ENCODE results near the gene SMPD3. TPM values are rescaled to one million over a fixed set of nuclear protein-coding genes. Genes with fewer than 3 reads are reported as not detected.

Gene SMPD3
- total and polyA plus RNA-seq, 4 donors = 12.7 to 44.7 (median 29.3) TPM

DNA sequence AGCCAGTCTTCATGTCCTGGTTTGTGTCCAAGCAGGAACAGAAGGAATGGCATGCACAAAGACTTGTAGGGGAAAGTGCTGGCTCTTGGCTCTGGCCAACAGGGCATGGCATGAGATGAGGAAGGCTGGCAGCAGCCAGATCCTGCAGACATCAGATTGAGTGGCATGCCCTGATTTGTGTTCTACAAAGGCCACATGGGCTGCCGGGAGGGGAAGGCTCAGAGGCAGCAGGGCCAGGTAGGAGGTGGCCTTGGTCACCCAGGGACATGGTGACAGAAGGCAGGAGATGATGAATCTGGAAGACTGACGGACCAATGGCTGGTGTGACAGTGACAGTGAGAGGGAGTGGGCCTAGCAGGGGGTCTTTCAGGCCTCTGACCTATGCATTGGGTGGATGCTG, 33.7 kb downstream of the SMPD3 start:
- WGBS (ENCODE audit: insufficient coverage) = 66% methylated on average over 2 of the region's 2 CpGs
- H3K27ac ChIP-seq (ENCODE audit: low read depth, low read length) = no peak overlapping the region
- H3K4me1 ChIP-seq (ENCODE audit: control insufficient read depth, insufficient read depth, low read length) = peaks cover 13% of the 10 kb centered on the region
- DNase-seq (ENCODE audit: low read depth in 4 of 6, low spot score in 6 of 6) = no peak
- no peaks in the 10 kb centered on the region for H3K9me3 ChIP-seq (ENCODE audit: control insufficient read depth, insufficient read depth, low read length)
- no peak overlapping the region for H3K4me3 ChIP-seq (ENCODE audit: low read depth, low read length)
- peaks cover 6% of the 10 kb centered on the region for H3K36me3 ChIP-seq (ENCODE audit: control insufficient read depth, insufficient read depth, low read length)
- H3K27me3 ChIP-seq (ENCODE audit: control insufficient read depth, insufficient read depth, low read length) = no peaks in the 10 kb centered on the region

GRCh38 chr16:68412061-68412460, 36.2 kb downstream of the SMPD3 start:
- H3K9me3 ChIP-seq (ENCODE audit: control insufficient read depth, insufficient read depth, low read length) = no peaks in the 10 kb centered on the region
- H3K4me3 ChIP-seq (ENCODE audit: low read depth, low read length) = no peak overlapping the region
- no peak overlapping the region for H3K27ac ChIP-seq (ENCODE audit: low read depth, low read length)
- no peaks in the 10 kb centered on the region for H3K27me3 ChIP-seq (ENCODE audit: control insufficient read depth, insufficient read depth, low read length)
- H3K36me3 ChIP-seq (ENCODE audit: control insufficient read depth, insufficient read depth, low read length) = peaks cover 6% of the 10 kb centered on the region
- H3K4me1 ChIP-seq (ENCODE audit: control insufficient read depth, insufficient read depth, low read length) = peaks cover 19% of the 10 kb centered on the region
- 90% methylated on average over 5 of the region's 6 CpGs for WGBS (ENCODE audit: insufficient coverage)
- no peak for DNase-seq (ENCODE audit: low read depth in 4 of 6, low spot score in 6 of 6)

GRCh38 chr16:68411086-68411485, 37.2 kb downstream of the SMPD3 start:
- WGBS (ENCODE audit: insufficient coverage) = 100% methylated on average over 1 of the region's 2 CpGs
- DNase-seq (ENCODE audit: low read depth in 4 of 6, low spot score in 6 of 6) = no peak
- Histone ChIP-seq H3K36me3 (ENCODE audit: control insufficient read depth, insufficient read depth, low read length) (peaks cover 6% of the 10 kb centered on the region), H3K27ac (ENCODE audit: low read depth, low read length) (no peak overlapping the region), H3K4me1 (ENCODE audit: control insufficient read depth, insufficient read depth, low read length) (peaks cover 19% of the 10 kb centered on the region), H3K27me3 (ENCODE audit: control insufficient read depth, insufficient read depth, low read length) (no peaks in the 10 kb centered on the region), H3K4me3 (ENCODE audit: low read depth, low read length) (no peak overlapping the region), H3K9me3 (ENCODE audit: control insufficient read depth, insufficient read depth, low read length) (no peaks in the 10 kb centered on the region)

DNA sequence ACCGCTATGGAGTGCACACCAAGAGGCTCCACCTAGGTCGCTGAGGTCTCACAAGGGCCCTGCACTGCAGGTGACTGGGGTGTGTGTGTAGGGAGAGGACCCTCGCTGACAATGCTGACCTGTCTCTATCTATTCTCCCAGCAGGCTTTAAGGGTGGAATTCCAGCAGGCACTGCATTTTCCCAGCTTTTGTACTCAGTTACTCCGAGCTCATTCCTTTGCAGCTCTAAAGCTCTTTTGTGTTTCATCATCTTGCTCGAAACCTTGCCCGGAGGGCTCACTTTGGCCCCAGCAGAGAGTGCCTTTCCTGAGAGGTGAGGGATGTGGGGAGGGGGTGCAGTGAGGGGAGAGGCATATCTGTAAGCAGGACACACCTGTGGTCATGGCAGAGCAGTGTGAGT, 39.3 kb downstream of the SMPD3 start:
- 56% methylated on average over 5 of the region's 6 CpGs for WGBS (ENCODE audit: insufficient coverage)
- Histone ChIP-seq H3K4me3 (ENCODE audit: low read depth, low read length) (no peak overlapping the region), H3K9me3 (ENCODE audit: control insufficient read depth, insufficient read depth, low read length) (no peaks in the 10 kb centered on the region), H3K4me1 (ENCODE audit: control insufficient read depth, insufficient read depth, low read length) (peaks cover 17% of the 10 kb centered on the region), H3K27ac (ENCODE audit: low read depth, low read length) (no peak overlapping the region), H3K36me3 (ENCODE audit: control insufficient read depth, insufficient read depth, low read length) (peaks cover 6% of the 10 kb centered on the region), H3K27me3 (ENCODE audit: control insufficient read depth, insufficient read depth, low read length) (no peaks in the 10 kb centered on the region)
- DNase-seq (ENCODE audit: low read depth in 4 of 6, low spot score in 6 of 6) = no peak

DNA sequence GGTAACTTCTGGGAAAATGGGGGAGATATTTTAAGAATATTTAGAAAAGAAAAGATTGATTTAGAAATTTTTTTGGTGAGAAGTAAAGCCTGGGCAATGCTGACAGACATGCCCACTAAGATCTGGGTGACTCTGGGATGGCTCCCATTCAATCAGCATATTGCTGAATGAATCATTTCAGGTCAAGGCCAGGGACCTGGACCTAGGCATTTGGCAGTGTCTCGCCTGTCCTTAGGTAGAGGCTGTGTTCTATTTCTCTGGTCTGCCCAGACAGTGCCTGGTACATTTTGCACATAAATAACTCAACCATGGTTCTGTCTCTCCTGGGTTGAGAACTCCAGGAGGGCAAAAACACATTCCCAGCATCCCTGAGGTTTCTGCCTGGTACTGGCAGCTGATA, 39.9 kb downstream of the SMPD3 start:
- no peak overlapping the region for H3K4me3 ChIP-seq (ENCODE audit: low read depth, low read length)
- no peak overlapping the region for H3K27ac ChIP-seq (ENCODE audit: low read depth, low read length)
- H3K27me3 ChIP-seq (ENCODE audit: control insufficient read depth, insufficient read depth, low read length) = no peaks in the 10 kb centered on the region
- H3K36me3 ChIP-seq (ENCODE audit: control insufficient read depth, insufficient read depth, low read length) = peaks cover 6% of the 10 kb centered on the region
- no CpG with 5 or more reads among the region's 1 CpG for WGBS (ENCODE audit: insufficient coverage)
- H3K9me3 ChIP-seq (ENCODE audit: control insufficient read depth, insufficient read depth, low read length) = no peaks in the 10 kb centered on the region
- no peak for DNase-seq (ENCODE audit: low read depth in 4 of 6, low spot score in 6 of 6)
- H3K4me1 ChIP-seq (ENCODE audit: control insufficient read depth, insufficient read depth, low read length) = peaks cover 17% of the 10 kb centered on the region

- Histone ChIP-seq H3K9me3 (ENCODE audit: control insufficient read depth, insufficient read depth, low read length) (no peaks in the 10 kb centered on the region), H3K4me1 (ENCODE audit: control insufficient read depth, insufficient read depth, low read length) (peaks cover 17% of the 10 kb centered on the region), H3K36me3 (ENCODE audit: control insufficient read depth, insufficient read depth, low read length) (peaks cover 3% of the 10 kb centered on the region), H3K27ac (ENCODE audit: low read depth, low read length) (no peak overlapping the region), H3K27me3 (ENCODE audit: control insufficient read depth, insufficient read depth, low read length) (no peaks in the 10 kb centered on the region), H3K4me3 (ENCODE audit: low read depth, low read length) (no peak overlapping the region)
- peak in 5 of 6 donors; percentile 43 to 93 (median 44) for DNase-seq (ENCODE audit: low read depth in 4 of 6, low spot score in 6 of 6)
- WGBS (ENCODE audit: insufficient coverage) = 13% methylated on average over 17 of the region's 17 CpGs
Observed at GRCh38 chr16:68406458-68407152, 41.7 kb downstream of the SMPD3 start.

DNA sequence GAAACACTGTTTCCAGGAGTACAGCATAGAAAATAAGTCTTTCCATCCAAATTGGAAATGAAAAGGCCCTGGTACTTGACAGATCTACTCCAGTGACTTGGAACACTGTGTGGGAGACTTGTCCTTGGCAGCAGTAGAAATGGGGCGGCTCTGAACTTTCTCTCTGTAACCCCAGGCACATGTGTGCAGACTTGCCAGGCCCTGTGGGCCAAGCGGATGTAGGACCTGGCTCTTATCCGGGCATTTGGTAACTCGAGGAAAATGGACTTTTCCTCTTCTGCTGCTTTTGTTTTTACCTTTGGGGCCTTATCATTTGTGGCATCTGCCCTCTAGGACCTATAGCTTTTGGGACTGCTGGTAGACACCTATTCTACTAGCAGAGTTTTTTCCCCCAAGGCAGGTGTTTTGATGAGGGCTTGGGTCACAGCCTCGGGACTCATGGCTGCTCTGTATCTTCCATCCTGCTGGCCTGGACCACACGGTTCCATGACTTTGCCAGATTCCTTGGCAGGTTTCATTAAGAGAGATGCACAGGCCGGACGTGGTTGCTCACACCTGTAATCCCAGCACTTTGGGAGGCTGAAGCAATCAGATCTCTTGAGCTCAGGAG, 43.5 kb downstream of the SMPD3 start:
- Histone ChIP-seq H3K27ac (ENCODE audit: low read depth, low read length) (no peak overlapping the region), H3K9me3 (ENCODE audit: control insufficient read depth, insufficient read depth, low read length) (no peaks in the 10 kb centered on the region), H3K27me3 (ENCODE audit: control insufficient read depth, insufficient read depth, low read length) (no peaks in the 10 kb centered on the region), H3K36me3 (ENCODE audit: control insufficient read depth, insufficient read depth, low read length) (peaks cover under 1% of the 10 kb centered on the region), H3K4me1 (ENCODE audit: control insufficient read depth, insufficient read depth, low read length) (peaks cover 14% of the 10 kb centered on the region), H3K4me3 (ENCODE audit: low read depth, low read length) (no peak overlapping the region)
- no peak for DNase-seq (ENCODE audit: low read depth in 4 of 6, low spot score in 6 of 6)
- 91% methylated on average over 8 of the region's 8 CpGs for WGBS (ENCODE audit: insufficient coverage)

DNA sequence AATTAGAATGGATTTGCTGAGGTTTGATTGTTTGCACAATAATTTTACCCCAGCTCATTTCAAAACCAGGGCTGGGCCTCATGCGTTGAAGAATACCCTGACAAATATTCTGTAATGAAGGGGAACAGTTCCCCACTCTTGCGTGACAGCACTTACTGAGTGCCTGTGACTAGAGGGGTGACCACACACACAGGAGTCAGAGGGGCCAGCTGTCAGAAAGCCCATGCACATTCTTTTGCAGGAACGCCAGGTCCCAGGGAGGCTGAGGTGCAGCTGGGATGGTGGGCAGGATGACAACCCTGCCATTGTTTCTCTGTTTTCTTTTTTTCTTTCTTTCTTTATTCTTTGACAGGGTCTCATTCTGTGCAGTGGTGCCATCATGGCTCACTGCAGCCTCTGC, 44.6 kb downstream of the SMPD3 start:
- Histone ChIP-seq H3K4me3 (ENCODE audit: low read depth, low read length) (no peak overlapping the region), H3K9me3 (ENCODE audit: control insufficient read depth, insufficient read depth, low read length) (no peaks in the 10 kb centered on the region), H3K4me1 (ENCODE audit: control insufficient read depth, insufficient read depth, low read length) (peaks cover 7% of the 10 kb centered on the region), H3K27me3 (ENCODE audit: control insufficient read depth, insufficient read depth, low read length) (no peaks in the 10 kb centered on the region), H3K36me3 (ENCODE audit: control insufficient read depth, insufficient read depth, low read length) (no peaks in the 10 kb centered on the region), H3K27ac (ENCODE audit: low read depth, low read length) (no peak overlapping the region)
- DNase-seq (ENCODE audit: low read depth in 4 of 6, low spot score in 6 of 6) = no peak
- 56% methylated on average over 2 of the region's 3 CpGs for WGBS (ENCODE audit: insufficient coverage)

- H3K36me3 ChIP-seq (ENCODE audit: control insufficient read depth, insufficient read depth, low read length) = no peaks in the 10 kb centered on the region
- WGBS (ENCODE audit: insufficient coverage) = no CpG with 5 or more reads among the region's 1 CpG
- DNase-seq (ENCODE audit: low read depth in 4 of 6, low spot score in 6 of 6) = no peak
- no peaks in the 10 kb centered on the region for H3K9me3 ChIP-seq (ENCODE audit: control insufficient read depth, insufficient read depth, low read length)
- H3K4me3 ChIP-seq (ENCODE audit: low read depth, low read length) = no peak overlapping the region
- H3K27me3 ChIP-seq (ENCODE audit: control insufficient read depth, insufficient read depth, low read length) = no peaks in the 10 kb centered on the region
- H3K4me1 ChIP-seq (ENCODE audit: control insufficient read depth, insufficient read depth, low read length) = peaks cover 7% of the 10 kb centered on the region
- H3K27ac ChIP-seq (ENCODE audit: low read depth, low read length) = no peak overlapping the region
Observed at GRCh38 chr16:68403177-68403576, 45.1 kb downstream of the SMPD3 start.

GRCh38 chr16:68402748-68403040, 45.6 kb downstream of the SMPD3 start:
- peaks cover 9% of the 10 kb centered on the region for H3K4me1 ChIP-seq (ENCODE audit: control insufficient read depth, insufficient read depth, low read length)
- H3K27me3 ChIP-seq (ENCODE audit: control insufficient read depth, insufficient read depth, low read length) = no peaks in the 10 kb centered on the region
- H3K9me3 ChIP-seq (ENCODE audit: control insufficient read depth, insufficient read depth, low read length) = no peaks in the 10 kb centered on the region
- no peak overlapping the region for H3K27ac ChIP-seq (ENCODE audit: low read depth, low read length)
- no peak for DNase-seq (ENCODE audit: low read depth in 4 of 6, low spot score in 6 of 6)
- no peak overlapping the region for H3K4me3 ChIP-seq (ENCODE audit: low read depth, low read length)
- no peaks in the 10 kb centered on the region for H3K36me3 ChIP-seq (ENCODE audit: control insufficient read depth, insufficient read depth, low read length)
- 100% methylated on average over 3 of the region's 3 CpGs for WGBS (ENCODE audit: insufficient coverage)
